PFSK-1 (cell line): ENCODE results near the gene SV2C.

Experiments
- POLR2AphosphoS5 ChIP-seq: IDR thresholded peaks from 2 replicates; pipeline ENCODE4 v1.6.1; 2012; ENCODE audit warnings: low read depth, mild to moderate bottlenecking, control low read depth, low read length, moderate library complexity
- SIN3A ChIP-seq: IDR thresholded peaks from 2 replicates; pipeline ENCODE4 v1.6.1; 2012; ENCODE audit warnings: mild to moderate bottlenecking, low read length, moderate library complexity, borderline replicate concordance; ENCODE audit not compliant: insufficient read depth
- TAF1 ChIP-seq: IDR thresholded peaks from 2 replicates; pipeline ENCODE4 v1.6.1; 2012; ENCODE audit warnings: low read length, control low read depth, borderline replicate concordance; ENCODE audit not compliant: insufficient read depth
- TF ChIP-seq, protein P1 (sequence below), 2 experiments: IDR thresholded peaks; 2 replicates each; pipeline versions ENCODE4 v1.6.1 to v1.8.0; 2011 to 2012; ENCODE audit warnings: low read depth in 2 of 2, low read length in 2 of 2, control low read depth in 1 of 2, inconsistent platforms in 1 of 2, mild to moderate bottlenecking in 1 of 2, moderate library complexity in 1 of 2; ENCODE audit not compliant: insufficient read depth in 1 of 2

DNA sequence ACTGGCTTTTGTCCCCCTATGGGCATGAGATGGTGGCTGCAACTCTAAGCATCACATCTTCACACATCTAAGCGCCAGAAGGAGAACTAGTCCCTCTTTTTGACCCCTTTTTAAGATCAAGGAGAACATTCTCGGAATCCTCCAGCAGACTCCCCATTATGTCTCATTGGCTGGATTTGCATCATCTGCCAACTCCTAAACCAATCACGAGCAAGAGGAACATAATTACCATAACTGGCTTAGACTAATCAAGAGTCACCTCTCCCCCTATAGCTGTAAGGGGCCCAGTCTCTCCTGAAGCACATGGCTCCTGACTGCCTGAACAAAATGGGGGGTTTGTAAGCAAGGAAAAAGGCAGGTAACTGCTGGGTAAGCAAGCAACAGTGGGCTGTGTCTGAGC, 251.4 kb downstream of the SV2C start:
- TF ChIP-seq, protein P1, sequence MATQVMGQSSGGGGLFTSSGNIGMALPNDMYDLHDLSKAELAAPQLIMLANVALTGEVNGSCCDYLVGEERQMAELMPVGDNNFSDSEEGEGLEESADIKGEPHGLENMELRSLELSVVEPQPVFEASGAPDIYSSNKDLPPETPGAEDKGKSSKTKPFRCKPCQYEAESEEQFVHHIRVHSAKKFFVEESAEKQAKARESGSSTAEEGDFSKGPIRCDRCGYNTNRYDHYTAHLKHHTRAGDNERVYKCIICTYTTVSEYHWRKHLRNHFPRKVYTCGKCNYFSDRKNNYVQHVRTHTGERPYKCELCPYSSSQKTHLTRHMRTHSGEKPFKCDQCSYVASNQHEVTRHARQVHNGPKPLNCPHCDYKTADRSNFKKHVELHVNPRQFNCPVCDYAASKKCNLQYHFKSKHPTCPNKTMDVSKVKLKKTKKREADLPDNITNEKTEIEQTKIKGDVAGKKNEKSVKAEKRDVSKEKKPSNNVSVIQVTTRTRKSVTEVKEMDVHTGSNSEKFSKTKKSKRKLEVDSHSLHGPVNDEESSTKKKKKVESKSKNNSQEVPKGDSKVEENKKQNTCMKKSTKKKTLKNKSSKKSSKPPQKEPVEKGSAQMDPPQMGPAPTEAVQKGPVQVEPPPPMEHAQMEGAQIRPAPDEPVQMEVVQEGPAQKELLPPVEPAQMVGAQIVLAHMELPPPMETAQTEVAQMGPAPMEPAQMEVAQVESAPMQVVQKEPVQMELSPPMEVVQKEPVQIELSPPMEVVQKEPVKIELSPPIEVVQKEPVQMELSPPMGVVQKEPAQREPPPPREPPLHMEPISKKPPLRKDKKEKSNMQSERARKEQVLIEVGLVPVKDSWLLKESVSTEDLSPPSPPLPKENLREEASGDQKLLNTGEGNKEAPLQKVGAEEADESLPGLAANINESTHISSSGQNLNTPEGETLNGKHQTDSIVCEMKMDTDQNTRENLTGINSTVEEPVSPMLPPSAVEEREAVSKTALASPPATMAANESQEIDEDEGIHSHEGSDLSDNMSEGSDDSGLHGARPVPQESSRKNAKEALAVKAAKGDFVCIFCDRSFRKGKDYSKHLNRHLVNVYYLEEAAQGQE (IDR thresholded peaks at IDR 0.05; ENCODE audit: insufficient read depth in 1 of 2, low read depth in 2 of 2, low read length in 2 of 2): no peak
- no peak for TF ChIP-seq TAF1
- TF ChIP-seq POLR2AphosphoS5: no peak
- no peak for TF ChIP-seq SIN3A
